Testis (tissue), 3 donors: ENCODE measurements around the gene TPSG1. TPM values are rescaled to one million over a fixed set of nuclear protein-coding genes. Genes with fewer than 3 reads are reported as not detected.

Experiments
- DNase-seq: peaks from one replicate; pipeline ENCODE4 v3.0.0-alpha.2; 2019
- H3K27ac ChIP-seq, 2 donors: fragments of 200-600 bp; sonication (generic); one replicate each; pipeline ENCODE4 v1.5.1; 2019
- H3K27me3 ChIP-seq: fragments of 200-600 bp; sonication (generic); one replicate; pipeline ENCODE4 v1.5.1; 2019
- H3K36me3 ChIP-seq: fragments of 200-600 bp; sonication (generic); one replicate; pipeline ENCODE4 v1.5.1; 2017; ENCODE audit warnings: low read depth; ENCODE audit errors: missing control alignments
- H3K4me1 ChIP-seq: fragments of 200-600 bp; sonication (generic); one replicate; pipeline ENCODE4 v1.5.1; 2019
- H3K4me3 ChIP-seq, 2 donors: fragments of 200-600 bp; sonication (generic); one replicate each; pipeline ENCODE4 v1.5.1; 2017 to 2019
- H3K9me3 ChIP-seq: fragments of 200-600 bp; sonication (generic); one replicate; pipeline ENCODE4 v1.5.1; 2017
- CTCF ChIP-seq, 3 experiments: fragments of 450-650 bp in 2 of 3; fragments of 200-600 bp in 1 of 3; sonication (generic) in 1 of 3; IDR thresholded peaks; one replicate each; pipeline ENCODE4 v1.5.1; 2016 to 2019; ENCODE audit warnings: antibody characterized with exemption in 3 of 3, mild to moderate bottlenecking in 2 of 3, moderate library complexity in 1 of 3
- POLR2A ChIP-seq: fragments of 450-650 bp; IDR thresholded peaks from one replicate; pipeline ENCODE4 v1.6.1; 2017; ENCODE audit warnings: antibody characterized with exemption, mild to moderate bottlenecking, moderate library complexity
- WGBS, 2 donors: methylation state at CpG; one replicate each; pipeline ENCODE4 v1.1.5; 2018; 5-methylcytosine and 5-hydroxymethylcytosine counted together
- intact Hi-C: fragments of 100-400 bp; cut with DNase I; formaldehyde crosslinking; loops from one replicate; pipeline ENCODE4 v1.15.1; 2023; ENCODE audit warnings: low total_unique reads
- polyA plus RNA-seq: library from polyadenylated mRNA; stranded (reverse); fragments of 350-450 nt; fragmentation: Illumina TruSeq; extraction: RNeasy Lipid Tissue Mini Kit (QIAGEN cat#74804); gene quantifications from one replicate; pipeline ENCODE4 v1.2.3, GENCODE V29; 2014; ENCODE audit warnings: low read depth, low replicate concordance; ENCODE audit not compliant: insufficient read depth
- total RNA-seq, 2 donors: library from RNA; depleted of rRNA; stranded (reverse); fragments of >200 nt; gene quantifications; one replicate each; pipeline ENCODE4 v1.2.3, GENCODE V29; 2016

The TPSG1 gene
- total and polyA plus RNA-seq, 3 donors from 2014 or later = 1.2 TPM; not detected in 2

DNA sequence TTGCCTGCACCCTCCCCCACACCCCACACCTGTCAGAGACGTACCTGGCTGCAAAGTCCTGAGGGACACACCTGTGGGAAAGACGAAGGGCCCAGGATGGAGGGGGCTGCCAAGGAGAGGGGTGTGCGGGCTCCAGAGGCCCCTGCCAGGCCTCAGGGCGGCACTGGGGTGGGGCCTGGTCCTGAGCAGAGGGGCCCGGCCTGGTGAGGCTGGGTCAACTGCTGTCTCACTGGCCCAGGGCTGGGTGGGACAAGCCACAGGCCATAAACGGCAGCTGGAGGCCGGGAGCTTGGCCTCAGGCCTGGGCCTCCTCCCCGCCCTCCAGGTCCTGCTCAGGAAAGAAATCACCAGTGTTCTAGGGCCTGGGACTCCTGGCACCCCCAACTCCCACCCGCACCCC is 510 bp downstream of the TPSG1 start:
- Histone ChIP-seq H3K4me1 (peaks cover 3% of the 10 kb centered on the region), H3K36me3 (no peaks in the 10 kb centered on the region), H3K9me3 (no peaks in the 10 kb centered on the region), H3K4me3 (no peak overlapping the region), H3K27me3 (no peaks in the 10 kb centered on the region), H3K27ac (no peak overlapping the region)
- TF ChIP-seq CTCF (IDR thresholded peaks at IDR 0.05) = no peak
- TF ChIP-seq POLR2A = no peak
- intact Hi-C loops = no loop called here
- no peak for DNase-seq
- WGBS, 2 donors = 79 to 82% methylated on average over 7 to 9 of the region's 9 CpGs

DNA sequence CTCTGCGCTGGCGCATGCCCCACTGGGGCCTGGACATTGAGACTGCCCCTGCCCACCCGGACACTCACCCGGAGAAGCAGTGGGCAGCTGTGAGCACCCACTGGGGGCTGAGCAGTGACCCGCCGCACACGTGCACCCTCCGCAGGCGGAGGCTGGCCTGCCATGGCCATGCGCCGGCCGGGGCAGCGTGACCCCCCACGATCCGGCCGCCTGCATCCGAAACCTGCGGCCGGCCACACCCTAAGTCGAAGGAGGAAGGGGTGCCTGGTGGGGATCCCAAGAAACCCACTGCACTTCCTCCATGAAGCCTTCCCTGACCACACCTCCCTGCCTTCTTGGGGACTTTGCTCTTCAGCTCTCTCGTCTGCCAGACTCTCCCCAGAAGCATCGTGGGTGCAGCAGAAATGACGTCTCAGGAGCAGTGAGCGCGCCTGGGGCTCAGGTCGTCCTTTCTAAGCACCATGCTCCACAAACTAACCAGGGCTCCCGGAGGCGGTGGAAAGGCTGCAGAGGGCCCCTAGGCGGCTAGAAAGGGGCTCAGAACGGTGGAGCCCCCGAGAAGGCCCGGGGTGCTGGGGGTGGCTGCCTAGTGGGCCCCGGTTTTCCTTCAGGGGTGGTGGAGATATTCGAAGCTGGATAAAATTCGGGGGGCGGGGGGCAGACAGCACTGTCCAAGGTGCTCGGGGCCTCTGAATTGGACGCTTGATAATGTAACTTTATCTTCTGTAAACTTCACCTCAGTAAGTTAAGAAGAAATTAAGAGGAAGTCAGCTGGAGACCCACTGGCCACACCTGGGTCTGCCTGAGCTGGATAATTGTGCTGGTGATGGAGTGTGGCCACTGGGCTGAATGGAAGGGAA is 1.5 kb downstream of the TPSG1 start:
- WGBS, 2 donors = 90% methylated on average over 20 to 38 of the region's 38 CpGs
- Histone ChIP-seq H3K27me3 (no peaks in the 10 kb centered on the region), H3K9me3 (no peaks in the 10 kb centered on the region), H3K27ac (no peak overlapping the region), H3K4me3 (no peak overlapping the region), H3K4me1 (peaks cover 3% of the 10 kb centered on the region), H3K36me3 (no peaks in the 10 kb centered on the region)
- TF ChIP-seq CTCF (IDR thresholded peaks at IDR 0.05) (no peak), POLR2A (no peak)
- no peak for DNase-seq
- intact Hi-C loops = no loop called here

DNA sequence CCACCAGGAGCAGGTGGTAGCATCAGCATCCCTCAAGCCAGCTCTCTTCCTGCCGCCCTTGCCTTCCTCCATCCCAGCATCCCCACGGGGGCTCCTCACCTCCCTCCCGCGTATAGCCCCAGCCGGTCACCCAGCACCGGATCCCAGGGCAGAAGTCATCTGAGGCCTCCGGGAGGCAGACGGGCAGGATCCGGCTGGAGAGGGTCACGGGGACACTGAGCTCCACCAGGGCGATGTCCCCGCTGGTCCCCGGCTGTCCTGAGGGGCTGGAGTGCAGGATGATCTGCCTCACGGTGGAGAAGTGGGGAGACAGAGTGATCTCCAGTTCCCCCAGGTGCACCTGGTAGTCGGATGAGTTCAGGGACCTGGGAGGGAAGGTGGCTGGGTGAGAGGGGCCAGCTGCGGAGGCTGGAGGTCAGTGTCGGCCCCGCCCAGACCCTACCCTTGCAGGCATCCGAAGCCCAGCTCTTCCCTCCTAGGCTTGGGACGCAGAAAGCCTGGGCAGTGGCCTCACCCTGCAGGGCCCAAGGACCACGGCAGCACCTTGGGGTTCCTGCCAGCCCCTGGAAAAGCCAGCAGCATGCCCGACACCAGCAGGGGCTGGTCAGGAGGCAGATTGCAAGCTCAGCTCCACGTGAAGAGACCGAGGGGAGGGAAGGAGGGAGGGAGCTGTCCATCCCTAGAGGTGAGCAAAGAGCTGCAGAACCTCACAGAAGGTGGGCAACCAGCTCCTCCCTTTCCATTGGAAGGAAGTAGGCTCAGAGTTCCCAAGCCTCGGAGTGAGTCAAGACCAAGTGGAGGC is 2.3 kb downstream of the TPSG1 start:
- H3K36me3 ChIP-seq = no peaks in the 10 kb centered on the region
- DNase-seq = no peak
- H3K27me3 ChIP-seq = no peaks in the 10 kb centered on the region
- H3K9me3 ChIP-seq = no peaks in the 10 kb centered on the region
- no peak overlapping the region for H3K4me3 ChIP-seq
- peaks cover 3% of the 10 kb centered on the region for H3K4me1 ChIP-seq
- TF ChIP-seq CTCF (IDR thresholded peaks at IDR 0.05) = no peak
- no peak for TF ChIP-seq POLR2A
- WGBS, 2 donors = 66 to 87% methylated on average over 11 to 25 of the region's 25 CpGs
- intact Hi-C loops = no loop called here
- H3K27ac ChIP-seq = no peak overlapping the region

DNA sequence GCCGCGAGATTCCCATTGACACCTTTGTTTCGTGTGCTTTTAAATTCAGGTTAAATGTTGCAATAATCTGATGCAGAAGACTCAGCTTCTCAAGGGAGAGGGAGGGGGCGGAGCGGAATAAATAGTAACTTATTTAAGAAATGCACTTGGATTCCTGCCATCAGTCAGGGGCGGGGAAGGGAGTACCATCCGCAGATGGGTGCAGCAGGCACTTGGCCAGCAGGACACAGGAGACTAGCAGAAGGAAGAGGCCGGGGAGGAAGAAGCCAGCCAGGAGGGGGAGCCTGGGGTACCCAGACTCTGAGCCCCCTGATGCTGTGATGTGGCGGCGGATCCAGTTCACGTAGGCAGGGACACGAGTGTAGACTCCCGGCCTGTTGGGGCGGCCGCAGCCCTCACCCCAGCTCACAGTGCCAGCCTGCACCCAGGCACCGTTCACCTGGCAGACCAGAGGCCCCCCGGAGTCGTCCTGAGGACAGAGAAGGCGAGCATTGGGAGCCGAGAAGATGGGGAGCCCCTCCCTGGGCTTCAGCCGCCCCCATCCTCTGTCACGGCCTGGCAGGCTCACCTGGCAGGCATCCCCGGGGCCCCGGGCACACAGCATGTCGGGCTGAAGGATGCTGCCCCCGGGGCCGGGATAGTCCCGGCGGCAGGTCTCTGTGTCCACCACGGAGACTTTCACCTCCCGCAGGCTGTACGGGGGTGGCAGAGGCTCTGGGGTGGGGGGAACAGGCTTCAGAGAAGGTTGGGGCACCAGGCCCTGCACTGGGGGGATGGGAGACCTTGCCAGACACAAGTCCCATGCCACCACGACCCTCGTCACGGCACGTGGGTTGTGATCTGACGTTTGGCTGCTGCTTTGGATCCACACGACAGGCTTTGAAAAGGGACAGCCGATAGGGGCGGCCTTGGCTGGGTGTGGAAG is 3.2 kb downstream of the TPSG1 start:
- 79 to 83% methylated on average over 24 to 40 of the region's 40 CpGs for WGBS, 2 donors
- peaks cover 3% of the 10 kb centered on the region for H3K4me1 ChIP-seq
- no peaks in the 10 kb centered on the region for H3K9me3 ChIP-seq
- H3K27ac ChIP-seq = no peak overlapping the region
- no peaks in the 10 kb centered on the region for H3K36me3 ChIP-seq
- no peak for TF ChIP-seq CTCF (IDR thresholded peaks at IDR 0.05)
- TF ChIP-seq POLR2A = no peak
- H3K4me3 ChIP-seq = no peak overlapping the region
- H3K27me3 ChIP-seq = no peaks in the 10 kb centered on the region
- intact Hi-C loops = no loop called here
- DNase-seq = peak; percentile 72
